K562 (cell line): ENCODE data around the gene ZBTB9. TPM values are rescaled to one million over a fixed set of nuclear protein-coding genes. Genes with fewer than 3 reads are reported as not detected.

Experiments
- IFI16 ChIP-seq: fragments of 250-450 bp; sonication (Bioruptor Pico); IDR thresholded peaks from 2 replicates; pipeline ENCODE4 v2.1.2; 2022; ENCODE audit warnings: mild to moderate bottlenecking, inconsistent platforms
- KDM4B ChIP-seq, 2 experiments: fragments of 450-650 bp in 1 of 2; sonication (generic) in 1 of 2; IDR thresholded peaks; 2 replicates each; pipeline ENCODE4 v1.6.1; 2016 to 2017; ENCODE audit warnings: borderline replicate concordance in 2 of 2, antibody characterized with exemption in 1 of 2, low read depth in 1 of 2, mild to moderate bottlenecking in 1 of 2
- MCM2 ChIP-seq: fragments of 450-650 bp; IDR thresholded peaks from 2 replicates; pipeline ENCODE4 v1.6.1; 2017; ENCODE audit warnings: low read depth, mild to moderate bottlenecking
- MCM5 ChIP-seq: fragments of 450-650 bp; IDR thresholded peaks from 2 replicates; pipeline ENCODE4 v1.6.1; 2016; ENCODE audit warnings: low read depth
- NFATC3 ChIP-seq: fragments of 450-650 bp; IDR thresholded peaks from 2 replicates; pipeline ENCODE4 v1.6.1; 2017; ENCODE audit warnings: mild to moderate bottlenecking
- PHB2 ChIP-seq: fragments of 450-650 bp; IDR thresholded peaks from 2 replicates; pipeline ENCODE4 v1.6.1; 2017; ENCODE audit warnings: low read depth
- SAFB ChIP-seq: fragments of 200-400 bp; formaldehyde crosslinking; IDR thresholded peaks from 2 replicates; pipeline ENCODE4 v1.6.1; 2017; ENCODE audit warnings: low read depth, low read length, borderline replicate concordance
- SMAD1 ChIP-seq: fragments of 150-350 bp; IDR thresholded peaks from 2 replicates; pipeline ENCODE4 v1.6.1; 2014; ENCODE audit warnings: low read length, low read depth; ENCODE audit not compliant: partially characterized antibody
- TAF15 ChIP-seq: fragments of 200-400 bp; formaldehyde crosslinking; IDR thresholded peaks from 2 replicates; pipeline ENCODE4 v1.6.1; 2017; ENCODE audit warnings: mild to moderate bottlenecking, low read depth, low read length, moderate library complexity
- ZKSCAN8 ChIP-seq: fragments of 200-800 bp; sonication (Bioruptor generic); IDR thresholded peaks from 2 replicates; pipeline ENCODE4 v1.6.1; 2016; ENCODE audit warnings: missing genetic modification characterization, missing compliant biosample characterization
- ZNF121 ChIP-seq: sonication (generic); formaldehyde crosslinking; conservative IDR thresholded peaks from 2 replicates; pipeline ENCODE4 v1.8.0; 2022; ENCODE audit warnings: missing genetic modification reagents
- polyA plus RNA-seq, 8 experiments: library from polyadenylated mRNA; depleted of rRNA in 4 of 8; stranded (reverse) in 5 of 8; unstranded in 3 of 8; fragments of >200 nt; fragmentation: Nextera tagmentation in 2 of 8; fragmentation: Illumina TruSeq in 1 of 8; extraction: Ambion mirVana in 2 of 8; extraction: Trizol in 1 of 8; gene quantifications; 2 replicates each; pipeline versions ENCODE4 v1.2.1 to v1.2.3, GENCODE V29; 2011 to 2014; ENCODE audit warnings: inconsistent platforms in 1 of 8, missing spikeins in 1 of 8
- total RNA-seq, 7 experiments: library from RNA; depleted of rRNA in 6 of 7; stranded (reverse); fragments of >200 nt in 6 of 7; fragmentation: Illumina TruSeq in 2 of 7; extraction: Trizol in 2 of 7; gene quantifications; 2 replicates each; pipeline versions ENCODE4 v1.2.1 to v1.2.3, GENCODE V29; 2011 to 2021; ENCODE audit warnings: low replicate concordance in 1 of 7
- TF ChIP-seq, protein P1 (sequence below): fragments of 450-650 bp; conservative IDR thresholded peaks from 2 replicates; pipeline ENCODE4 v1.6.1; 2016; ENCODE audit warnings: missing genetic modification characterization, low read depth, mild to moderate bottlenecking, control low read depth, missing compliant biosample characterization
- TF ChIP-seq, protein P2 (sequence below): fragments of 450-650 bp; IDR thresholded peaks from 2 replicates; pipeline ENCODE4 v1.6.1; 2014; ENCODE audit warnings: low read depth, mild to moderate bottlenecking, moderate library complexity, borderline replicate concordance
- TF ChIP-seq, protein P3 (sequence below): fragments of 450-650 bp; formaldehyde crosslinking; IDR thresholded peaks from 2 replicates; pipeline ENCODE4 v1.4.0; 2022; ENCODE audit warnings: mild to moderate bottlenecking, moderate library complexity
- TF ChIP-seq, protein P4 (sequence below): sonication (generic); formaldehyde crosslinking; IDR thresholded peaks from 2 replicates; pipeline ENCODE4 v1.8.0; 2022; ENCODE audit warnings: mild to moderate bottlenecking, missing genetic modification reagents

The ZBTB9 gene
- total and polyA plus RNA-seq, 9 of the 15 experiments (the other 6 are each of a cell fraction or from before 2014, with no cell fraction given): 1.9 to 19.5 (median 10.4) TPM

DNA sequence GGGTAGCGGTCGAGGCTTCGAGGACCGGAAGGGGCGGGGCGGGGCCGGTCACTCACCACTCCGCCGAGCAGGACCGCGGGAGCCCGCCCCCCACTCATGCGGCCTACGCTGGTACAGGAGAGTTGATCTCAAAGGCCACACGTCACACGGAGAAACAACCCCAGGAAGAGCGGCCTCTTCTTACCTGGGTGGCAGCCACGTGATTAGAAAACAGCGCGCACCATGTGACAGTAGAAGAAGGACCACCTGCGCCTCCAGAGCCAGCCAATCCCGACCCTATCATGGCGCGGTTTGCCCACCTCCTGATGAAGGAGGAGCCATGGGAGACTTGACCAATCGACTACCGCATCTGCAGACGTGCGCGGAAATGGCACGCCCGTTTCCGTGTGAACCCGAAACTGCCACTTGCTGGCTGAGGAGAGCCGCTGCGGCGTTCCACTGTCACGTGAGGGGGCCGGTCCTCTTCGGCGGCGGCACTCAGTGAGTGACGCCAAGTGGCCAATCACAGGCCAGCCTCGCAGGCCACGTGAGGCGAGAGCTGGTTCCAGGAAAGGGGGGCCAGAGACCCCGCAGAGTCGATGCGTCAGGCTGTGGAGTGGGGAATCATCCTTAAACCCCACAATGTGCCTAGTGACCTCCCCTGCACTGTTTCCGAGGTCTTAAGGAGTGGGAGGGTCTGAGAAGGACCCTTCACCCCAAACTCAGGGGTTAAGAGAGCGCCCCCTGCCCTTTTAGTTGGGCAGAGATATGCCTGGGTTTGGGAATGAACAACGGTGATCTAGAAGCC, 36.3 kb upstream of the ZBTB9 start, which contains the start of gene CUTA (continued):
- no peak for TF ChIP-seq TAF15
- no peak for TF ChIP-seq MCM2
- TF ChIP-seq, protein P1, sequence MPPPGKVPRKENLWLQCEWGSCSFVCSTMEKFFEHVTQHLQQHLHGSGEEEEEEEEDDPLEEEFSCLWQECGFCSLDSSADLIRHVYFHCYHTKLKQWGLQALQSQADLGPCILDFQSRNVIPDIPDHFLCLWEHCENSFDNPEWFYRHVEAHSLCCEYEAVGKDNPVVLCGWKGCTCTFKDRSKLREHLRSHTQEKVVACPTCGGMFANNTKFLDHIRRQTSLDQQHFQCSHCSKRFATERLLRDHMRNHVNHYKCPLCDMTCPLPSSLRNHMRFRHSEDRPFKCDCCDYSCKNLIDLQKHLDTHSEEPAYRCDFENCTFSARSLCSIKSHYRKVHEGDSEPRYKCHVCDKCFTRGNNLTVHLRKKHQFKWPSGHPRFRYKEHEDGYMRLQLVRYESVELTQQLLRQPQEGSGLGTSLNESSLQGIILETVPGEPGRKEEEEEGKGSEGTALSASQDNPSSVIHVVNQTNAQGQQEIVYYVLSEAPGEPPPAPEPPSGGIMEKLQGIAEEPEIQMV: no peak
- no peak for TF ChIP-seq ZNF121 (CRISPR knock-in tag)
- TF ChIP-seq, protein P2, sequence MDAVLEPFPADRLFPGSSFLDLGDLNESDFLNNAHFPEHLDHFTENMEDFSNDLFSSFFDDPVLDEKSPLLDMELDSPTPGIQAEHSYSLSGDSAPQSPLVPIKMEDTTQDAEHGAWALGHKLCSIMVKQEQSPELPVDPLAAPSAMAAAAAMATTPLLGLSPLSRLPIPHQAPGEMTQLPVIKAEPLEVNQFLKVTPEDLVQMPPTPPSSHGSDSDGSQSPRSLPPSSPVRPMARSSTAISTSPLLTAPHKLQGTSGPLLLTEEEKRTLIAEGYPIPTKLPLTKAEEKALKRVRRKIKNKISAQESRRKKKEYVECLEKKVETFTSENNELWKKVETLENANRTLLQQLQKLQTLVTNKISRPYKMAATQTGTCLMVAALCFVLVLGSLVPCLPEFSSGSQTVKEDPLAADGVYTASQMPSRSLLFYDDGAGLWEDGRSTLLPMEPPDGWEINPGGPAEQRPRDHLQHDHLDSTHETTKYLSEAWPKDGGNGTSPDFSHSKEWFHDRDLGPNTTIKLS: peak; percentile 100
- no peak for TF ChIP-seq PHB2
- no peak for TF ChIP-seq MCM5
- TF ChIP-seq KDM4B (IDR thresholded peaks at IDR 0.05; ENCODE audit: borderline replicate concordance in 2 of 2, low read depth in 1 of 2): peak in 1 of 2 experiments; percentile 99; a peak in 2 of 4 replicates
- TF ChIP-seq, protein P3, sequence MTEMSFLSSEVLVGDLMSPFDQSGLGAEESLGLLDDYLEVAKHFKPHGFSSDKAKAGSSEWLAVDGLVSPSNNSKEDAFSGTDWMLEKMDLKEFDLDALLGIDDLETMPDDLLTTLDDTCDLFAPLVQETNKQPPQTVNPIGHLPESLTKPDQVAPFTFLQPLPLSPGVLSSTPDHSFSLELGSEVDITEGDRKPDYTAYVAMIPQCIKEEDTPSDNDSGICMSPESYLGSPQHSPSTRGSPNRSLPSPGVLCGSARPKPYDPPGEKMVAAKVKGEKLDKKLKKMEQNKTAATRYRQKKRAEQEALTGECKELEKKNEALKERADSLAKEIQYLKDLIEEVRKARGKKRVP (CRISPR knock-in tag): no peak
- TF ChIP-seq, protein P4, sequence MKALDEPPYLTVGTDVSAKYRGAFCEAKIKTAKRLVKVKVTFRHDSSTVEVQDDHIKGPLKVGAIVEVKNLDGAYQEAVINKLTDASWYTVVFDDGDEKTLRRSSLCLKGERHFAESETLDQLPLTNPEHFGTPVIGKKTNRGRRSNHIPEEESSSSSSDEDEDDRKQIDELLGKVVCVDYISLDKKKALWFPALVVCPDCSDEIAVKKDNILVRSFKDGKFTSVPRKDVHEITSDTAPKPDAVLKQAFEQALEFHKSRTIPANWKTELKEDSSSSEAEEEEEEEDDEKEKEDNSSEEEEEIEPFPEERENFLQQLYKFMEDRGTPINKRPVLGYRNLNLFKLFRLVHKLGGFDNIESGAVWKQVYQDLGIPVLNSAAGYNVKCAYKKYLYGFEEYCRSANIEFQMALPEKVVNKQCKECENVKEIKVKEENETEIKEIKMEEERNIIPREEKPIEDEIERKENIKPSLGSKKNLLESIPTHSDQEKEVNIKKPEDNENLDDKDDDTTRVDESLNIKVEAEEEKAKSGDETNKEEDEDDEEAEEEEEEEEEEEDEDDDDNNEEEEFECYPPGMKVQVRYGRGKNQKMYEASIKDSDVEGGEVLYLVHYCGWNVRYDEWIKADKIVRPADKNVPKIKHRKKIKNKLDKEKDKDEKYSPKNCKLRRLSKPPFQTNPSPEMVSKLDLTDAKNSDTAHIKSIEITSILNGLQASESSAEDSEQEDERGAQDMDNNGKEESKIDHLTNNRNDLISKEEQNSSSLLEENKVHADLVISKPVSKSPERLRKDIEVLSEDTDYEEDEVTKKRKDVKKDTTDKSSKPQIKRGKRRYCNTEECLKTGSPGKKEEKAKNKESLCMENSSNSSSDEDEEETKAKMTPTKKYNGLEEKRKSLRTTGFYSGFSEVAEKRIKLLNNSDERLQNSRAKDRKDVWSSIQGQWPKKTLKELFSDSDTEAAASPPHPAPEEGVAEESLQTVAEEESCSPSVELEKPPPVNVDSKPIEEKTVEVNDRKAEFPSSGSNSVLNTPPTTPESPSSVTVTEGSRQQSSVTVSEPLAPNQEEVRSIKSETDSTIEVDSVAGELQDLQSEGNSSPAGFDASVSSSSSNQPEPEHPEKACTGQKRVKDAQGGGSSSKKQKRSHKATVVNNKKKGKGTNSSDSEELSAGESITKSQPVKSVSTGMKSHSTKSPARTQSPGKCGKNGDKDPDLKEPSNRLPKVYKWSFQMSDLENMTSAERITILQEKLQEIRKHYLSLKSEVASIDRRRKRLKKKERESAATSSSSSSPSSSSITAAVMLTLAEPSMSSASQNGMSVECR (CRISPR knock-in tag): peak; percentile 91
- no peak for TF ChIP-seq ZKSCAN8 (CRISPR knock-in tag)
- TF ChIP-seq NFATC3: no peak
- TF ChIP-seq IFI16 (CRISPR knock-in tag): no peak
- peak; percentile 66; the same call in 1 of the 2 replicates for TF ChIP-seq SAFB
- peak; percentile 22 for TF ChIP-seq SMAD1
